GM21717 (cell line): Measurements from ENCODE around the gene SH3PXD2A.

Experiments used
- ATAC-seq: cut with Tn5 transposase; IDR thresholded peaks from one replicate; pipeline ENCODE4 v1.9.1; 2021; ENCODE audit warnings: mild to moderate bottlenecking, moderate library complexity; ENCODE audit not compliant: unreplicated experiment

The SH3PXD2A gene

DNA sequence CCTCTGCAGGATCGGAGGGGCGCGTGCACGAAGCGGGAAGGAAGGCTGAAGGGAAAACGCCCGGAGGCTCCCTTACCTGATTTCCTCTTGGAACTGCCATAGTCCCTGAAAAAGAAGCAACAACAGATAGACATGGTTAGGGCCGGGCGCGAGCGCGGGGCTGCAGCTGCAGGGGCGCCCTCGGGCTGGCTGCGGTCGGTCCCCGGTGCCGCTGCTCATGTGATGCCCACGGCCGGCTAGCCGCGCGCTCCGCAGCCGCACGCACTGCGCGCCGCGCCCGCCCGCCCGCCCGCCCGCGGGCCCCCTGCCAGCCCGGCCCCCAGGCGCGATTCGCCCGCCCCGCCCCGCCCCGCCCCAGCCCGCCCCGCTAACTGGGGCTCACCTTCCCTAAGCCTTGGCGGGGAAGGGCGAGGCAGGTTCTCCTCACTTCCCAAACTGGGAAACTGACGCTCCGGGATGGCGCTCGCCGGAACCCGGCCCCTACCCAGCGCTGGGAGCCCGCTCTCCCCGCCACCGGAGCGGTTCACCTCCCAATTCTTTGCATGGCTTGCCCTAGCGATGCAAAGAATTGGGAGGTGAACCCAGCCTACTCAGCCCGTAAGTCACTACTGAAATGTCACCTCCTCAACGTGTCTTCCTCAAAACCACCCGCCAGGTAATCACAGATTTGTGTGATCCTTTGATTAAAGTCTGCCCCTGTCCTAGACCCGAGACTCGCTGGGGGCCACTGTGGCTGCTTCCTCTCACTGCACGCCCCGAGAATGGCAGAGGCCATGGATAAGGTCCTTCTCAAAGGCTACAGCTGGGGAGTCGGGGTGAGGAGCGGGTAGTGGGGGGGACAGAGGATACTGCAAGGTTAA is 162.2 kb downstream of the SH3PXD2A start:
- ATAC-seq: peak; percentile 16

GRCh38 chr10:103692436-103692951 is 162.9 kb downstream of the SH3PXD2A start:
- ATAC-seq: peak; percentile 56

GRCh38 chr10:103691723-103692435 is 163.5 kb downstream of the SH3PXD2A start:
- peak; percentile 29 for ATAC-seq

DNA sequence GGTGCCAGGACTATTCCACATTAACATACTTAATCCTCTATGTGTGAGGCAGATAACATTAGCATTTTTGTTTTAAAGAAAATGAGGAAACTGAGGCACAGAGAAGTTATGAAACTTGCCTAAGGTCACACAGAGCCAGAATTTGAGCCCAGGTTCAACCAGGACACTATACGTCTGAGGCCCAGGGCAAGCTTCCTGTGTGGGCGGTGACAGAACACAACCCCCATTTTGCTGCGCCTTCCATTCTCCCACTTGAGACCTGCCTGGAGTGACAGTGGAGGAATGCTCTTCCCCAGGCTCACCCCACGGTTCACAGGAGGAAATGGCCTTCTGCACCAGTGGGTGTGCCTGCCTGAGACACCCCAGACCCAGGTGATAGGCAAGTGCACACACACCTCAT is 164.1 kb downstream of the SH3PXD2A start:
- ATAC-seq: no peak

GRCh38 chr10:103690281-103690680 is 165.1 kb downstream of the SH3PXD2A start:
- no peak for ATAC-seq

DNA sequence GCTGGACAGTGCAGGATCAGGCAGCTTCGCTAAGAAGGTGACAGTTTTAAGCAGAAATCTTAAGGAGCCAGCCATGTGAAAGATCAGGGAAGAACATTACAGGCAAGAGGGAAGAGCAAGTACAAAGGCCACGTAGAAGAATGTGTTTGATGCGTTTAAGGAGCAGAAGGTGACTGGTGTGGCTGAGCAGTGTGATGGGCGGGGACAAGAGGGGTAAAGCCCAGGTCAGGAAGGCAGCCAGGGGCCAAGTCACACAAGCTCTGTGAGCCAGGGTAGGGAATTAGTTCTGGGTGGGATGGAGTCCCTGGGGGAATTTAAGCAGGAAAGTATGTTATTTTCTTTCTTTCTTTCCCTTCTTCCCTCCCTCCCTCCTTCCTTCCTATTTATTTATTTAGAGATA is 166.9 kb downstream of the SH3PXD2A start:
- ATAC-seq: no peak

DNA sequence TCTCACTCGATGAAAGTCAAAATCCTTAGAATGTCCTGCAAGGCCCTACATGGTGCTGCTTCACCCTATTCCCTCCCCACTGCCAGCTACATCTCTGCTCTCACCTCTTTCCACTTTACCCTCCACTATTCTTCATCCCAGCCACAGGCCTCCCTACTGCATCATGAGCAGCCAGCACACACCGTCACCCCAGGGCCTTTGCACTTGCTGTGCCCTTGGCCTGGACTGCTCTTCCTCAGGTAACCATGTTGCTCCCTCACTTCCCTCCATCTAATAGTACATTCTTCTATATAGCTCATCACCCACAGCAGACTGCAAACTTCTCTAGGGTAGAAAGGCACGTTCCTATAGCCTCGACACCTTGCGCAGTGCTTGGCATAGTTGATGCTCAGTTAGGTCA is 167.7 kb downstream of the SH3PXD2A start:
- no peak for ATAC-seq

DNA sequence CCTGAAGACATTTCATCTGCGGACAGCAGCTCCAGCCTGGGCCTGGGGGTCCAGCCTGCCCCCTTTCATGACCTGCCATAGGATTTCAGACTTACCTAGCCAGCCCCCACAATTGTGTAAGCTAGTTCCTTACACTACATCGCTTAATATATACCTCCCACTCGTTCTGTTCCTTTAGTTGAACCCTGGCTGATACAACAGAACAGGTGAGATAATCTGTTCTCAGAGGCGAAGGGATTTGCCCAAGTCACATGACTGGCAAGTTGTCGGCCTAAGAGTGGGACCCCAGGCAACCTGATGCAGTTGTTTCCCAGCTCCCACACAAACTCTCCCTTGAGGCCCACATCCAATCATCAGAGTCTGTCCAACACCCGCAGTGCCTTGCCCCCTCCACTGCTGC is 168.2 kb downstream of the SH3PXD2A start:
- ATAC-seq: no peak

DNA sequence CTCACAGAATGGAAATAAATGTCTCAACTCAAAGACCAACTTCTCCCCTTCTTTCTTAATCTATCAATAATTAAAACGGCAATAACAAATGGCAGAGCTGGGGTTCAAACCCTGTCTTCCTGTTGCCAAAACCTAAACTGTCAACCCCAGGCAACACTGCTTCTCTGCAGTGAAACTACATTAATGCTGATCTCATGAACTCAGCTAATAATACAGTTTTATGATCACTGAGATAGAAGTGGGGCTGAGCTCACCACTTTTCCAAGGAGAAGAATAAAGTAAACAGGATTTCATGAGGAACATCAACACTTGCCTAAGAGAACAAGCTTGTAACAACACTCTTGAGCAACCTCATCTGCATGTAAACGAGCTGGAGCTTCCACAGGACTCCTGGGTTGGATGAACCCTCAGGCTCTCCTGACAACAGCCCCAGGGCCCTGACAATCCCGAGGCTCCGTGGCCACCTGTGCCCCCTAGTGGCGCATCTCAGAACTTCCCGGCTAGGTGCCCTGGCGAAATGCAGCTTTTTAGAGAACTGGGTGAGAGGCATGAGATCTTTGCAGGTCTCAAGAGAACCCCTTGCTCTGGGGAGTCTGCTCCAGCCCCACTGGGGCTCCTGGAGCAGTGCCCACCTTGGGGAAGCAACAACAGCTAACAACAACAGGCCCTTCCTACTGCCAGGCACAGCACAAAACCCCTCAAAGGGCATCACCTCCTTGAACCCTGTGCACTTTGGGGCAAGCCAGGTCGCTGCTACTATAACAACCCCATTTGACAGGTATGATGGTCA is 169.3 kb downstream of the SH3PXD2A start:
- peak; percentile 60 for ATAC-seq

GRCh38 chr10:103683851-103684250 is 171.5 kb downstream of the SH3PXD2A start:
- ATAC-seq: no peak

GRCh38 chr10:103682631-103683030 is 172.7 kb downstream of the SH3PXD2A start:
- no peak for ATAC-seq

- no peak for ATAC-seq
Measured at GRCh38 chr10:103681617-103682399, 173.6 kb downstream of the SH3PXD2A start.

GRCh38 chr10:103680869-103681236 is 174.5 kb downstream of the SH3PXD2A start:
- ATAC-seq: no peak

GRCh38 chr10:103679096-103679790 is 176.1 kb downstream of the SH3PXD2A start:
- ATAC-seq: peak; percentile 74

DNA sequence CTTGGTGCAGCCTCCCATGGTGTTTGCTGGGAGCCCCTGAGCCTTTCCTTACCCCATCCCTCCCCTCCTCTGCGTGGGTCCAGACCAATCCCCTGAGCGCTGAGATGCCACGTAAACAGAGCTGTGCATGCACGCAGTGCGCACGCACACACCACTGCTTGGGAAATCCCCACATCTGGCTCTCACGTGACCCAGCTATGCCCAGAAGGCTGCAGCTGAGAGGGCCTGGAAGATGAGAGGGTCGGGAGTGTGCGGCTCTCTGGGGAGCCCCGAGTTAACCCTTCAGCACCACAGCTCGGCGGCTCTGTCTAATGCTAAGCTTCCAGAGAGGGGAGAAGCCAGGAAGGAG is 177.2 kb downstream of the SH3PXD2A start:
- peak; percentile 80 for ATAC-seq

- ATAC-seq: peak; percentile 1
Measured at GRCh38 chr10:103677486-103678177, 177.7 kb downstream of the SH3PXD2A start.

- no peak for ATAC-seq
Measured at GRCh38 chr10:103676851-103677417, 178.4 kb downstream of the SH3PXD2A start.

GRCh38 chr10:103676058-103676785 is 179.2 kb downstream of the SH3PXD2A start:
- ATAC-seq: no peak
